Anterior cingulate cortex (tissue), 58 donors: ENCODE measurements around the gene SYCP1.
"Not testable (repeated sequence)": the region's sequence is repeated elsewhere in the genome, so short reads cannot be mapped to it uniquely, and the experiment has no call there.

Experiments used
- DNase-seq, 58 donors: peaks; one replicate each; lab custom pipeline; 2025; lab: John Stamatoyannopoulos, UW

Gene SYCP1

GRCh38 chr1:114854693-114855320 is at the start of gene SYCP1:
Gene SYCP1, plus strand, starts transcription at chr1:114854863. Its CDS starts 602 bp downstream, at chr1:114855465.
- DNase-seq = no peak

GRCh38 chr1:114819869-114820268 is 34.8 kb upstream of the SYCP1 start:
- DNase-seq = no peak

- no peak for DNase-seq
These were observed 34.3 kb upstream of the SYCP1 start for GRCh38 chr1:114820392-114820791.

- DNase-seq = no peak
These were observed 32.7 kb upstream of the SYCP1 start for GRCh38 chr1:114821978-114822377.

GRCh38 chr1:114828251-114828650 is 26.4 kb upstream of the SYCP1 start:
- DNase-seq = no peak

- DNase-seq = not testable (repeated sequence)
These were observed 24.6 kb upstream of the SYCP1 start for GRCh38 chr1:114830075-114830474.

- DNase-seq = no peak
These were observed 23.2 kb upstream of the SYCP1 start for GRCh38 chr1:114831276-114831994.

- DNase-seq = no peak
These were observed 22.6 kb upstream of the SYCP1 start for GRCh38 chr1:114832057-114832456.

- DNase-seq = no peak
These were observed 21.2 kb upstream of the SYCP1 start for GRCh38 chr1:114833421-114833820.

GRCh38 chr1:114844270-114844669 is 10.4 kb upstream of the SYCP1 start:
- DNase-seq = no peak

GRCh38 chr1:114853584-114853983 is 1.1 kb upstream of the SYCP1 start:
- DNase-seq = no peak

GRCh38 chr1:114861384-114861783 is 6.7 kb downstream of the SYCP1 start:
- DNase-seq = no peak

GRCh38 chr1:114892194-114892918 is 37.7 kb downstream of the SYCP1 start:
- DNase-seq = no peak

- DNase-seq = no peak
These were observed 42.1 kb downstream of the SYCP1 start for GRCh38 chr1:114896795-114897194.

- peak in 1 of 58 donors; percentile 1 for DNase-seq
These were observed 47.2 kb downstream of the SYCP1 start for GRCh38 chr1:114901814-114902213.

- DNase-seq = no peak
These were observed 47.7 kb downstream of the SYCP1 start for GRCh38 chr1:114902343-114902742.

GRCh38 chr1:114903480-114903879 is 48.8 kb downstream of the SYCP1 start:
- DNase-seq = no peak

- not testable (repeated sequence) for DNase-seq
These were observed 61.1 kb downstream of the SYCP1 start for GRCh38 chr1:114915720-114916119.

GRCh38 chr1:114926607-114927006 is 71.9 kb downstream of the SYCP1 start:
- no peak for DNase-seq

GRCh38 chr1:114927401-114927800 is 72.7 kb downstream of the SYCP1 start:
- DNase-seq = no peak

- DNase-seq = no peak
These were observed 101.9 kb downstream of the SYCP1 start for GRCh38 chr1:114956570-114956969.

- no peak for DNase-seq
These were observed 104.8 kb downstream of the SYCP1 start for GRCh38 chr1:114959423-114959822.
